OCI-LY7 (cell line): Measurements from ENCODE around the gene ZNF727. TPM values are rescaled to one million over a fixed set of nuclear protein-coding genes. Genes with fewer than 3 reads are reported as not detected.
"Not testable (repeated sequence)": the region's sequence is repeated elsewhere in the genome, so short reads cannot be mapped to it uniquely, and the experiment has no call there.

ENCODE experiments used
- BruUV-seq: library from RNA; stranded (reverse); fragments of 400-500 nt; replicated peaks from 2 replicates; lab custom pipeline; 2021; lab: Mats Ljungman, UMichigan
- CTCF ChIA-PET: fragments of 300-600 bp; sonication (Branson Sonifier 250); formaldehyde crosslinking; loops from one replicate; lab custom pipeline; 2022; ENCODE audit warnings: antibody characterized with exemption; ENCODE audit not compliant: unreplicated experiment; lab: Charles Lee
- POLR2A ChIA-PET: fragments of 300-600 bp; sonication (Branson Sonifier 250); formaldehyde crosslinking; loops from one replicate; lab custom pipeline; 2022; ENCODE audit warnings: antibody characterized with exemption; lab: Charles Lee
- DNase-seq: peaks from one replicate; pipeline ENCODE4 v3.0.0-alpha.2; 2015; ENCODE audit warnings: low spot score
- H2AFZ ChIP-seq: fragments of 200-600 bp; sonication (generic), shearing (Covaris generic); 2 replicates; pipeline ENCODE4 v1.6.1; 2014; ENCODE audit warnings: mild to moderate bottlenecking, antibody characterized with exemption, low read length, moderate library complexity
- H3K27ac ChIP-seq: fragments of 200-600 bp; sonication (generic); 2 replicates; pipeline ENCODE4 v1.5.1; 2014; ENCODE audit warnings: mixed run types, low read depth, mild to moderate bottlenecking, moderate library complexity, low read length, inconsistent platforms; ENCODE audit not compliant: poor library complexity, severe bottlenecking
- H3K36me3 ChIP-seq: fragments of 200-600 bp; sonication (generic); 2 replicates; pipeline ENCODE4 v1.6.1; 2014; ENCODE audit warnings: mild to moderate bottlenecking, antibody characterized with exemption, low read length, moderate library complexity, mixed read lengths; ENCODE audit not compliant: insufficient read depth
- H3K4me1 ChIP-seq: fragments of 200-600 bp; sonication (generic); 2 replicates; pipeline ENCODE4 v1.5.1; 2014; ENCODE audit warnings: mild to moderate bottlenecking, low read length; ENCODE audit not compliant: insufficient read depth, poor library complexity, severe bottlenecking
- H3K4me2 ChIP-seq: fragments of 200-600 bp; sonication (generic); 2 replicates; pipeline ENCODE4 v1.6.1; 2014; ENCODE audit warnings: mild to moderate bottlenecking, low read length
- H3K4me3 ChIP-seq: fragments of 200-600 bp; sonication (generic); 2 replicates; pipeline ENCODE4 v1.5.1; 2014; ENCODE audit warnings: mild to moderate bottlenecking, low read depth, low read length; ENCODE audit not compliant: poor library complexity, severe bottlenecking
- H3K79me2 ChIP-seq: fragments of 200-600 bp; sonication (generic); 2 replicates; pipeline ENCODE4 v1.6.1; 2016; ENCODE audit warnings: low read depth, mild to moderate bottlenecking, low read length, moderate library complexity, mixed read lengths; ENCODE audit not compliant: insufficient read depth
- H3K9me2 ChIP-seq: fragments of 200-600 bp; sonication (generic); 2 replicates; pipeline ENCODE4 v1.6.1; 2016; ENCODE audit warnings: mild to moderate bottlenecking, low read length, mixed read lengths; ENCODE audit not compliant: insufficient read depth
- H3K9me3 ChIP-seq: fragments of 200-600 bp; sonication (generic); 2 replicates; pipeline ENCODE4 v1.6.1; 2014; ENCODE audit warnings: mild to moderate bottlenecking, mixed run types, low read length, mixed read lengths
- H4K20me1 ChIP-seq: fragments of 200-600 bp; sonication (generic); 2 replicates; pipeline ENCODE4 v1.6.1; 2014; ENCODE audit warnings: mild to moderate bottlenecking, antibody characterized with exemption, low read length, moderate library complexity, mixed read lengths; ENCODE audit not compliant: insufficient read depth
- EZH2phosphoT487 ChIP-seq: fragments of 200-600 bp; sonication (generic); IDR thresholded peaks from 2 replicates; pipeline ENCODE4 v1.6.1; 2018; ENCODE audit warnings: low read depth, borderline replicate concordance, mild to moderate bottlenecking, mixed run types, antibody characterized with exemption, low read length, moderate library complexity, mixed read lengths
- intact Hi-C: fragments of 100-400 bp; cut with micrococcal nuclease; formaldehyde crosslinking; loops from one replicate; pipeline ENCODE4 v1.10.0; 2022; ENCODE audit not compliant: unreplicated experiment
- total RNA-seq, 2 experiments: library from RNA; depleted of rRNA in 1 of 2; stranded (reverse); fragments of >200 nt in 1 of 2; shearing (Covaris generic) in 1 of 2; gene quantifications; 2 replicates each; pipeline ENCODE4 v1.2.3, GENCODE V29; 2014 to 2022
- TF ChIP-seq, protein P1 (sequence below): fragments of 200-600 bp; sonication (generic); conservative IDR thresholded peaks from 2 replicates; pipeline ENCODE4 v1.5.1; 2014; ENCODE audit warnings: mild to moderate bottlenecking, antibody characterized with exemption, low read length, moderate library complexity, mixed read lengths

The ZNF727 gene
- total RNA-seq, 2 experiments from 2014 or later: not detected

DNA sequence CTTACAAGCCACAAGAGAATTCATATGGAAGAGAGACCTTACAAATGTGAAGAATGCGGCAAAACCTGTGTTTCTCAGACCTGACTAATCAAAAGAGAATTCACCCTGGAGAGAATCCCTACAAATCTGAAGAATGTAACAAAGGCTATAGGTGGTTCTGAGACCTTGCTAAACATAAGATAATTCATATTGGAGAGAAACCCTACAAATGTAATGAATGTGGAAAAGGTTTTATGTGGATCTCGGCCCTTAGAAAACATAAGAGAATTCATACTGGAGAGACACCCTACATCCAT, 33.4 kb downstream of the ZNF727 start:
- Histone ChIP-seq H2AFZ (no peak overlapping the region), H3K36me3 (no peaks in the 10 kb centered on the region), H3K4me3 (no peak overlapping the region), H3K9me3 (peaks cover 48% of the 10 kb centered on the region), H3K79me2 (no peaks in the 10 kb centered on the region), H3K4me2 (no peak overlapping the region), H3K27ac (no peak overlapping the region), H3K9me2 (no peaks in the 10 kb centered on the region), H3K4me1 (no peaks in the 10 kb centered on the region), H4K20me1 (no peaks in the 10 kb centered on the region)
- no peak for DNase-seq
- intact Hi-C loops: no loop called here
- TF ChIP-seq EZH2phosphoT487: no peak
- TF ChIP-seq, protein P1, sequence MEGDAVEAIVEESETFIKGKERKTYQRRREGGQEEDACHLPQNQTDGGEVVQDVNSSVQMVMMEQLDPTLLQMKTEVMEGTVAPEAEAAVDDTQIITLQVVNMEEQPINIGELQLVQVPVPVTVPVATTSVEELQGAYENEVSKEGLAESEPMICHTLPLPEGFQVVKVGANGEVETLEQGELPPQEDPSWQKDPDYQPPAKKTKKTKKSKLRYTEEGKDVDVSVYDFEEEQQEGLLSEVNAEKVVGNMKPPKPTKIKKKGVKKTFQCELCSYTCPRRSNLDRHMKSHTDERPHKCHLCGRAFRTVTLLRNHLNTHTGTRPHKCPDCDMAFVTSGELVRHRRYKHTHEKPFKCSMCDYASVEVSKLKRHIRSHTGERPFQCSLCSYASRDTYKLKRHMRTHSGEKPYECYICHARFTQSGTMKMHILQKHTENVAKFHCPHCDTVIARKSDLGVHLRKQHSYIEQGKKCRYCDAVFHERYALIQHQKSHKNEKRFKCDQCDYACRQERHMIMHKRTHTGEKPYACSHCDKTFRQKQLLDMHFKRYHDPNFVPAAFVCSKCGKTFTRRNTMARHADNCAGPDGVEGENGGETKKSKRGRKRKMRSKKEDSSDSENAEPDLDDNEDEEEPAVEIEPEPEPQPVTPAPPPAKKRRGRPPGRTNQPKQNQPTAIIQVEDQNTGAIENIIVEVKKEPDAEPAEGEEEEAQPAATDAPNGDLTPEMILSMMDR: no peak
- BruUV-seq: no TSS peak
- CTCF ChIA-PET: no interaction called here
- POLR2A ChIA-PET: no interaction called here

DNA sequence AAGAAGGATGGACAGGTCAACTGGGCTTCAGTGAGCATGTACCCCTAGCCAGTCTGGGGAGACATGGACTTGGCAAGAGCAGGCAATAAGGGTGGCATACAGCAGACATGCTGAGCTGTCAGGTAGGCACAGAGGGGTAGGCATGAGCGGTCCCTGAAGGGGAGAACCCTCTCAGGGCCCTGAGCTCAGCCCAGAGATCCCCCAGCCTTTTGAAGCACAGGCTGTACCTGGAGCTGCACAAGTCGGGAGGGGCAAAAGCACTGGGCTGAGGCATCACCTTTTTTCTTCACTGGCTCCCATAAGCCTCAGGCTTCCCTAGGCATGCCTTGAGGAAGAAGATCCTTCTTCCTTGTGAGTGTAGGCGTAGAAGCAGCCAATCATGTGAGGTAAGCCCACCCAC, 42.3 kb downstream of the ZNF727 start:
- Histone ChIP-seq H3K4me1 (no peaks in the 10 kb centered on the region), H3K79me2 (no peaks in the 10 kb centered on the region), H3K4me2 (no peak overlapping the region), H4K20me1 (no peaks in the 10 kb centered on the region), H3K36me3 (no peaks in the 10 kb centered on the region), H3K9me2 (no peaks in the 10 kb centered on the region), H3K27ac (no peak overlapping the region), H2AFZ (no peak overlapping the region), H3K9me3 (no peaks in the 10 kb centered on the region), H3K4me3 (no peak overlapping the region)
- ChIA-PET POLR2A (no interaction called here), CTCF (no interaction called here)
- intact Hi-C loops: no loop called here
- BruUV-seq: no TSS peak
- no peak for TF ChIP-seq EZH2phosphoT487
- TF ChIP-seq, protein P1: no peak
- DNase-seq: no peak

DNA sequence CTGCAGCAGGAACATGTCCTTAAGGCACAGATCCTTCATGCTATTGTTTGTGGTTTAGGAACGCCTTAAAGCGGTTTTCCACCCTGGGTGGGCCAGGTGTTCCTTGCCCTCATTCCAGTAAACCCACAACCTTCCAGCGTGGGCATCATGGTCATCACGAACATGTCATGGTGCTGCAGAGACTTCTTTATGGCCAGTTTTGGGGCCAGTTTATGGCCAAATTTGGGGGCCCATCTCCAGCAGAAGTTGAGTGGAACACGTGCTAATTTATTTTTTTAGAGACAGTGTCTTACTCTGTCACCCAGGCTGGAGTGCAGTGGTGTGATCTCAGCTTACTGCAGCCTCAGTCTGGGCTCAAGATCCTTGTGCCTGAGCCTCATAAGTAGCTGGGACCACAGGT, 43.6 kb downstream of the ZNF727 start:
- DNase-seq, H3K27ac ChIP-seq, CTCF ChIA-PET, H3K9me3 ChIP-seq, H2AFZ ChIP-seq, BruUV-seq, intact Hi-C loops, H3K4me2 ChIP-seq, H3K4me3 ChIP-seq, H3K9me2 ChIP-seq, H3K4me1 ChIP-seq, H3K36me3 ChIP-seq, H4K20me1 ChIP-seq, H3K79me2 ChIP-seq: not testable (repeated sequence)
- POLR2A ChIA-PET: interaction anchor here (0.7 kb wide), 1 partner anchor 179 kb away, joined by 6 read pairs; no protein-coding TSS in a partner anchor

Other genes with a start within 250 kb of the ZNF727 start
- gene ZNF722, start 46.6 kb upstream of the ZNF727 start, total RNA-seq (2014; rRNA removed; shearing (Covaris generic)): not detected in 2 replicates
- not detected in 2 replicates for gene ZNF722, start 46.6 kb upstream of the ZNF727 start, total RNA-seq (2022)
- not detected in 2 replicates for gene ZNF735, start 161.8 kb downstream of the ZNF727 start, total RNA-seq (2014; rRNA removed; shearing (Covaris generic))
- not detected in 2 replicates for gene ZNF735, start 161.8 kb downstream of the ZNF727 start, total RNA-seq (2022)
- gene ZNF679, start 183.0 kb downstream of the ZNF727 start, total RNA-seq (2014; rRNA removed; shearing (Covaris generic)): not detected in 2 replicates
- gene ZNF679, start 183.0 kb downstream of the ZNF727 start, total RNA-seq (2022): not detected in 2 replicates